ENCODE results near the gene MN1.

GRCh38 chr22:27754247-27754887 lies 47.2 kb downstream of the MN1 start:
- TF ChIP-seq CHD1 (IDR thresholded peaks at IDR 0.05; ENCODE audit: low read depth, low read length) (no peak), CTCF (conservative IDR thresholded peaks at IDR 0.05; ENCODE audit: low read depth, low read length) (no peak)
